Measurements from ENCODE around the gene CIBAR2.

- TF ChIP-seq POLR2A (IDR thresholded peaks at IDR 0.05; ENCODE audit: low read depth, low read length) (no peak), POLR2AphosphoS5 (IDR thresholded peaks at IDR 0.05; ENCODE audit: low read depth, low read length) (no peak), SPI1 (IDR thresholded peaks at IDR 0.05; ENCODE audit: low read depth, low read length) (no peak)
Observed at GRCh38 chr16:85105475-85105874, 6.8 kb downstream of the CIBAR2 start.
